SIG-M5 treated with dmso at 0.1 percent for 504 hours (cell line): Measurements from ENCODE around the gene CDH2.

ENCODE experiments used
- DNase-seq: peaks from one replicate; lab custom pipeline; 2025; ENCODE audit not compliant: unreplicated experiment; lab: John Stamatoyannopoulos, UW

The CDH2 gene

DNA sequence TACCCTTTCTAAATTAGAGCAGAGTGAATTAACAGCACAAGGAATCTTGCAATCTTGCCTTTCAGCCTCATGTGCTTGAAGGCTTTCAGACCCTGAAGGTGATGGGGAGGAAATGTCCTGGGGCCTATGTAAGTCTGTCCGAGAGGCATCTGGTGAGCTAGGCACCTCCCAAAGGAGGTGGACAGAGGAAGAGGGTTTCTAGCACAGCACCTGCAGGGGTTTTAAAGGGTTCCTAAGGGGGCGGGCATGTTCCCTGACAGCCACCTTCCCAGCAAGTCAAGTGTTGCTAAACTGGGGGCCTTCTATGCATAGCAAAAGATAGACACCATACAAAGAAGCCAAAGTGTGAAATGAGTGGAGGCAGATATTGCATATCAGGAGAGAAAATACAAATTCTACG, 88.5 kb downstream of the CDH2 start:
- no peak for DNase-seq

DNA sequence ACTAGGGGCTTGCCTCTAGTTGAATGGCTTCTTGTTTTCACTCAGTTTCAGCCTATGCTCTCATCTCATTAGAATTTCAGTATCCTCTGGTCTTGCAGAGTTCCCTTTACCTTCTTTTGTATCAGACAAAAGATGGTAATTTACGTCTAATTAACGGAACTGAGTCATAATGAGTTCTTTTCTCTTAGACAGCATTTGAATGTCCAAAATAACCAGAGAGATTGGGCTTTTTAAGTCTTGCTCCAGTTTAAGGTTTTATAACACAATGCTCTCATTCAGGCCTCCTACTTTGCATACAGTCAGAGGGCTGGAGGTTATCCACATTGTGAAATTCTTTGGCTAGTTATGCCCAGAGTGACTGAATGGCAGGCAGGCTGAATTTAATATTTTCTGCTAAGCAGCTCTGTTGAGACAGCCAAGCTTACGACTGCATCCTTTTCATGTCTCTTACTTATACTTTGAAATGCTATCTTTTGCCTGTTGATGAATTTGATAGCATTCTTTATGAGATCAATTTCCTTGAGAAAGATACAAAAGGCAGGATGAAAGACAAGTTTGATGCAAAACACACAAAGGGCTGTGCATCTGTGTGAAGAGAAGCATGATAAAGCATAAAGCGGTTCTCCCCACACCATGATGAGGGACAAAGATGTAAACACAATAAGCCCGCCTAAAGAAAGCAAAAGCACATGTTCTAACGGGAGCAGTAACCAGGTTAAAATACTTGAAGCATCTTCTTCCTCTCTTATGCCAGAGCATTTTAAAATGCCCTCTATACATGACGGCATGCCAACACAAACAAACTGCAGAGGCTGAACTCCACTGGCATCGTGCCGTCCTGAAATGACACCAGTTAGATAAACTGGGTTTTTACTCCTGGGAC, 90.0 kb downstream of the CDH2 start:
- no peak for DNase-seq

DNA sequence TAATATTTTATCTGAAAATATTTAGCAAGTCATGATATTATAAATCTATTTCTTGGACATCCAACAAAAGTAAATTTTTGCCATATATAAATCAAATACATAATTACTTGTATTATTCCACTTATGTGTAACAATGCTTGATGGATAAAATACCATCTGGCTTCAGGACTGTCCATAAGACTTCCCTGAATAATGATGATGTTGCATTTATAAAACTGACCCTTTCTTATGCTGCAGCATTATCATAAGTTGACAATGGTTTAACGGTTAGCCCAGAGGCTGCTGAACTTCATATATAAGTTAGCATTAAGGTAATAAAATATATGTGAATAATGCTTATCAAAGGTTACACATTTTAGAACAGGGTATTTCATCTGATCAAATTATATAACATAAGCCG, 95.4 kb downstream of the CDH2 start:
- no peak for DNase-seq

DNA sequence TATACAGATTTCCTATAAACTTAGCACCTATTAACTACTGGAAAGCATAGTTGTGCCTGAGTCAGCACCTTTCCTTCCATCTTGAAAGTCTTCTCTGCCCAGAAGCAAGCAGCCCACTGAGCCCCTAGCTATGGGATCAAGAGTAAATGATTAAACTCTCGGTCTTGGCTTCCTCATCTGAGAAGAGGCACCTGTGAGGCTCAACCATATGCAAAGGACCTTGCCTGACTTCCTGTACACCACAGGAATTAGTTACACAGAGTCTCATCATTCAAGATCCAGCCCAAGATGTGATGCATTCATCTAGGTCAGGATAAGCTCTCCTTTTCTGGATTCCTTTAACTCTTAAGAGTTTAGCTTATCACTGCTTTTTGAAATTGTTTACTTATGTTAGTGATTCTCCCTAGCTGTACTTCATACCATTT, 96.0 kb downstream of the CDH2 start:
- no peak for DNase-seq

DNA sequence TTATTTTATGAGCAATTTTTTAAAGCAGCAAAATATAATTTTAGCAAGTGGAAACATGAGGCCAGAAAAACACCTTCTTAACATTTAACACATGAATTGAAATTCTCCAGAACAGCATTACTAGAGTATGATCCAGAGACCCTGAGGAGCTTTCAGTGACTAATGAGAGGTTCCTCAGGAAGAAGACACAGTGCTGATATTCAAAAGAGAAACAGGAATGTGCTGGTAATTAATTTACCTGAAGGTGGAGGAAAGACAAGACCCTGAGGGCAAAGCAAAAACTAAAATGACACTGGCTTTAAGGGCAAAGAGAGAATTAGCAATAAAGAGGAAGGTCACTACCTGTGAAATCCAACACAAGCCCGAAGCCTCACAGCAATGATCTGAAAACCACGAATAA, 97.0 kb downstream of the CDH2 start:
- no peak for DNase-seq

DNA sequence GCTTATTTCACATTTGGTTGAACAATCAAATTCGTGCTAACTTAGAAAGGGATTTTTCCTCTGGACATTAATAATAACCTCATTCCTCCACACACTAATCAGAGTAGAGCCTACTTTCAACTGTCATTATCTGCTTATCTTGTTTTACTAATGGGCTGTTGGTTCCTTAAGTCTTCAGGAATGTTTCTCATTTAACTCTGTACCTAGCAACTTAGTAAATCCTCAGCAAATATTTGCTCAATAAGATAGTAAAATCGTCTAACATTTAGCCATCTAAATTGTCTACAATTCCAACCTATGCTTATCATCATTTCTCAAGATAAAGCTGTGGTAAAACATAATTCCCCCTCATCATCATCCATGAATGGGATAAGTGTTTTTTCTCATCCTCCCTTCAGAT, 98.1 kb downstream of the CDH2 start:
- no peak for DNase-seq

DNA sequence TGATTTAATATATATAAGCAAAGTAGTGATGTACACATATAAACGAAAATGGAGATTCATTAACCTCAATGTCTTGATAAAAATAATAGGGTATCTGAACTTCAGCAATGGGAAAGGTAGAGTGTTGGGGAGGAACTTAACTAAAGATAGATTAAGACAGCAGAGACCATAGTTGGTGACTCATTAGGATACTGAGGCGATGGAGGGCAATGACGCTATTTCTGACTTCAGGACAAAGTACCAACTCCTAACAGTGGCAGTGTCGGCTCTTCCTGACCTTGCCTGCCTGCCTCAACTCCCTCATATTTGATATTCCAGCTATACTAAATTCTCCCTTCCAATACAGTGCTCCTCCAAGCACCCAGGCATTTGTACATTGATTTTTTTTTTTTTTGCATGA, 98.6 kb downstream of the CDH2 start:
- no peak for DNase-seq

GRCh38 chr18:28075501-28075900, 101.4 kb downstream of the CDH2 start:
- DNase-seq: no peak

GRCh38 chr18:28074076-28074475, 102.9 kb downstream of the CDH2 start:
- no peak for DNase-seq

DNA sequence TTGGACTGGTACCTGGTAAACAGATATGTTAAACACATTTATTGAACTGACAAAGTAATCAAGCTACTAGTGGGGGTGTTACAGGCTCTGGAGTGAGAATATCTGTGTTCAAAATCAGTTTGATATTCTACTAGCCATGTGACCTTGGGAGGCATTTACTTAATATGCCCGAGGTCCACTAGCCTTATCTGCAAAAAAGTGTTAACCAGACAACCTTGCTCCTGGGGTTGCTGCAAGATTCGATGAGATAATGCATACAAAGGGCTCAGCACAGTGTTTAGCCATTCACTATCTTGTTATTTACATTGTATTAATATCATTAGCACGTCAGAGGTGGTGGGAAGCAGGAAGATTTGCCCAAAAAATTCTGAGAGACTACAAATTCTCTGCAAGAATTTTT, 103.3 kb downstream of the CDH2 start:
- no peak for DNase-seq

- DNase-seq: no peak
Measured at GRCh38 chr18:28071199-28071598, 105.7 kb downstream of the CDH2 start.

GRCh38 chr18:28068207-28068606, 108.7 kb downstream of the CDH2 start:
- DNase-seq: no peak

GRCh38 chr18:28067346-28067745, 109.6 kb downstream of the CDH2 start:
- DNase-seq: no peak

DNA sequence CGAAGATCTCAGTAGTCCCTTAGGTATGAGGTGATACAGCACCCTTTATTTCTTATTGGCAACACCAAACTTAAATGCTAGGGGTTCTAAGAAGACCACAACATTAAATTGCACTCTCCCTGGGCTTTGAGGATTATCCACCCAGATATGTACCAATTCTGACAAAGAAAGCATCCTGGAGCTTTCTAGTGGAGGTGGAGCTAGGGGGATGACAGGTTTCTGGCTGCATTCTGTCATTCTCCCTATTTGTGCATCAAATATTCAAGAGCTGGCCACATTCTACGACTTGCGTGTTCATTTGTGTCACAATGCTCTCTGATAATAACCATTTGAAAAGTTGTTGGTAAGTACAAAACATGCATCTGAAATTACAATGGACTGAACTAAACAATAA, 111.1 kb downstream of the CDH2 start:
- DNase-seq: no peak

DNA sequence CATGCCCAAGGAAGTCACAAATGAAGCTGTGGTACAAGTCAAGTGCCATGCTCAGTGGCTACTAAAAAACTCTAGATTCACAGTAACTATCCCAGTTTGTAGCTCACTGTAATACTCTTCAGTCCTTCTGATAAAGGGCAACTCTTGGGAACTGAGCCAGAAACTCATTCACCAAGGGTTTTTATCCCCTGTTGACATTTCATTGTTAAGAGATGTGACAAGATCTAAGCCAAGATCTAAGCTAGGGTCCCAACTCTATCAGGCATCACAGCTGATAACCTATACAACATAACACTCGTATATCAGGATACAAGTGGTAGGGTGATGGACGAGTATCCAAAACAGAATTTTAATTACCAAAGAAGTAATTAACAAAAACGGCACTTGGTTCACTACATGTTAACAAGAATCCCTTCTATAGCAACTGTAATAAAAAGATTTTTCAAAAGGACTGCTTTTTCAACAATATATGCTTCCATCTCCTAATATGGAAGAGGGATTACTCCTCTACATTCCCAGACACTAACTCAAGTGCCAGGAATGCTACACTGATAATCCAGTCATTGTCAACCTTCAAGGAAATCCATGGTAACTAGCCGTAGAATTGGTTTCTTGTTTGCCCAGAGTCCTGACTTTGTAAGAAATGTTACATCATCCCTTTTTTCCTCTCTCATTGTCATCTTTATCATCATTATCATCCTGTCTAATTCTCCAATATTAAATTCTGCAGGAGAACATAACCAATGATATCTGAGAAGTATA, 111.7 kb downstream of the CDH2 start:
- DNase-seq: no peak

DNA sequence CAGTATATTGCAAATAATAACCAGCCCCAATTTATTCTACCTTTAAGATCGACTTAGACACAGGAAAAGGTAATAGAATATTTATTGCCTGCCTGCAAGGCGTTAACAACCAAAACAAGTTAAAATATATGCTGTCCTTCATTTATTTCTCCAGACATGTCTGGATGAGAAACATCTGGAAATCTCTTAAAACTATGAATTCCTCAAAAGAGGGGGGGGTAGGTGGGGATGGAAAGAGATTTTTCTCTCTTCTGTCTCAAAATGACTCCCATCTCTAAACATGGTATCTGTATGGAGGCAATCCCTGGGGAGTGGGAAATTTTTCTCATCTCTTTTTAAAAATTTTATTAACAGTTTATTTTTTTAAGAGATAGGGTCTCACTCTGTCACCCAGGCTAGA, 113.0 kb downstream of the CDH2 start:
- DNase-seq: no peak

DNA sequence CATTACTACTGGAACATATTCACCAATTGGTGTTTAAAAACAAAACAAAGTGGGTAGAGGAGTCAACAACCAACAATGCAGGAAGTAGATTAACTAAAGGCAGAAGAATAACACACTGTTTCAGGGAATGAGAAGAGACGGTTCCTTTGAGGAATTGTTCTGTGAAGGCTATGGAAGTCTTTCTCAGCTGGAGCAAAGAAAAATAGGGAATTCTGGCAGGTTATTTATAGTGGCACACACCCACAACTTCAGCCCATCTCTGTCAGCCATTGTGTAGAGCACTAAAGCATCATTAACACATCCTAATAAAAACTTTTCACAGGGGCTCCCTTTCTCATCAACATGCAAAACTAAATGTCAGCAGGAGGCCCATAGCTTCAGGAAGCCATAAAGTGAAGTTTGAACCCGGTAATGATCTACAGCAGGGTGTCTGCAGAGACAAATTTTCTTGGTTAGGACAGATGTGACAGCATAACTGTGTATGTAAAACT, 113.6 kb downstream of the CDH2 start:
- no peak for DNase-seq

GRCh38 chr18:28062443-28062842, 114.5 kb downstream of the CDH2 start:
- no peak for DNase-seq

DNA sequence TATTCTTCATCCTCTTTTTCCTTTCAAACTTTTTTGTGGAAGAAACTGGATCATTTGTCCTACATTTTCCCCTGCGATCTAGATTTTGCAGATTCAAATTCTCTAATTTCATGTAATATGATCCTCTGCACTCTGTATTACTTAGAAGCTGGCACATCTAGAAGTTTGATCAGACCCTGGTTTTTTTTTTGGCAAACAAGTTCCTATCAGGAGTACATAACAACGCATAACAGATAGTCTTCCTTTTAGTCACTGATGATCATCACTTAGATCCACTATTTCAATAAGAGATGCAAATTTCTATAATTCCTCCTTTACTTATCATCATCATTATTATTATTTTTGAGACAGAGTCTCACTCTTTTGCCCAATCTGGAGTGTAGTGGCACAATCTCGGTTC, 117.1 kb downstream of the CDH2 start:
- DNase-seq: no peak

GRCh38 chr18:28050545-28050944, 126.4 kb downstream of the CDH2 start:
- DNase-seq: no peak

DNA sequence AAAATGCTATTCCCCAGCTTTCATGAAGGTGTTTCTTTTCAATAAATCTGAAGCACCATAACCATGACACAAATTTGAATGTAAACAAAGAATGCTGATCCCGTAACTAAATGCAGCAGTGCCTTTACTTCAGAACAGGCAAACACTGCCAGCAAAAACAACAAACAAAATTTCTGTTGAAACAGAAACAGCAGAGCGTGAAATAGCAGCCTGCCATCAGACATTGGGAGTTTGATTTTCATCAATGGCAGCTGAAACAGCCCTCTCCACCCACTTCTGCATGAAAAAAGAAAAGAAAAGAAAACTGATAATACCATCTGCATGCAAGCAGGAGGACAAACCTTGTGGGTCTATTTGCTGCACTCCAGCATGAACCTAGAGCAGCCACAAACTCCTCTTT, 128.3 kb downstream of the CDH2 start:
- no peak for DNase-seq

GRCh38 chr18:28045880-28046279, 131.1 kb downstream of the CDH2 start:
- DNase-seq: no peak
